ENCODE measurements around the gene NHERF2.

The NHERF2 gene

DNA sequence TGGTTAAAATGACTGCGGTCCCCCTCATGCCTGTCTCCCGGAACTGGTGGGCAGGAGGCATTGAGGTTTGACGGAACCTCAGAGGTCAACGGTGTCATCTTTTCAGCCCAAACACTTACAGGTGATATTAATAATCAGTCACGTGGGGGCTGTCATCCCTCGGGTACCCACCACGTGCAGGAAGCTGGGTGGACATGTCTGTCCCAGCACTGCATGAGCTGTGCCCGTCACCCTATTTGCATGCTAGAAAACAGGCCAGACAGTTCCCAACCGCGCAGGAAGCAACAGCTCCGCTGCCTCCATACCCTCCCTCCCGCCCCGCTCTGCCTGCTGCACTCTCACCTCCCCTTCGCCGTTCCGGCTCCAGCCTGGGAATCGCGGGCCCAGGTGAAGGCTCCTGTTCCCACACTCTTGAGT lies 35.6 kb upstream of the NHERF2 start:
- DNase-seq: peak; percentile 32 to 42

DNA sequence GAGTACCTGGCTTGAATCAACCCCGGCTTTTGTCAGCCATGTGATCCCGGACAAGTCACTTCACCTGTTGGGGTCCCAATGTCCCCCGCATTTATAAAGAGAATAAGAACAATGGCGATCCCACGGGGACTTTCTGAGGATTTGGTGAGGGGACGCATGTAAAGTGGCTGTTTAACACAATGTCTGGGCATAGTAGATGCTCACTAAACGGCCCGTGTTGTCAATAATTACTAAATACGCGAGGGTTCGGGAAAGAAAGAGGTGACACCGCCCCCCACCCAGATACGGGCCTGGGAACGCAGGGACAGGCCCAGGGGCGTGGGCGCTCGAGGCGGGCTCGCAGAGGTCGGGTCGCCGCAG lies 35.1 kb upstream of the NHERF2 start:
- DNase-seq: no peak

DNA sequence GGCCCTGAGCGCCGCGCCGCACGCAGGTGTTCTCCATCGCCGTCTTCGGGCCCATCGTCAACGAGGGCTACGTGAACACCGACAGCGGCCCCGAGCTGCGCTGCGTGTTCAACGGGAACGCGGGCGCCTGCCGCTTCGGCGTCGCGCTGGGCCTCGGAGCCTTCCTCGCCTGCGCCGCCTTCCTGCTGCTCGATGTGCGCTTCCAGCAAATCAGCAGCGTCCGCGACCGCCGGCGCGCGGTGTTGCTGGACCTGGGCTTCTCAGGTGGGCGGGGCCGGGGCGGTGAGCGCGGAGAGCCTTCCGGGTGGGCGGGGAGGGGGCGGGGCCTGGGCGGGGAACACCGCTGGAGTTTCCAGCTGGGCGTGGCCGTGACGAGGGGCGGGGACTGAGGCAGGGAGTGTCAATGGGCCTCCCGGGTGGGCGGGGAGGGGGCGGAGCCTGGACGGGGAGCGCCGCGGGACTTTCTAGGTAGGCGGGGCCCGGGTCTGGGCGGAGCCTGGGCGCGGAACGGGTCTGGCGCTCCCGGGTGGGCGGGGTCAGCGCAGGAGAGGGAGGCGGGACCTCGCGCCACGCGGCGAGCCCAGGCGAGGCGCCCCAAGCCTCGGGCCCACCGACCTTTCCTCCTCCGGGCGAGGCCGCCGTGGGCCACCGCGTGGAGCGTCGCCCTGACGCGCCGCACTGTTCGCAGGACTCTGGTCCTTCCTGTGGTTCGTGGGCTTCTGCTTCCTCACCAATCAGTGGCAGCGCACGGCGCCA lies 34.6 kb upstream of the NHERF2 start:
- peak; percentile 99 for DNase-seq

DNA sequence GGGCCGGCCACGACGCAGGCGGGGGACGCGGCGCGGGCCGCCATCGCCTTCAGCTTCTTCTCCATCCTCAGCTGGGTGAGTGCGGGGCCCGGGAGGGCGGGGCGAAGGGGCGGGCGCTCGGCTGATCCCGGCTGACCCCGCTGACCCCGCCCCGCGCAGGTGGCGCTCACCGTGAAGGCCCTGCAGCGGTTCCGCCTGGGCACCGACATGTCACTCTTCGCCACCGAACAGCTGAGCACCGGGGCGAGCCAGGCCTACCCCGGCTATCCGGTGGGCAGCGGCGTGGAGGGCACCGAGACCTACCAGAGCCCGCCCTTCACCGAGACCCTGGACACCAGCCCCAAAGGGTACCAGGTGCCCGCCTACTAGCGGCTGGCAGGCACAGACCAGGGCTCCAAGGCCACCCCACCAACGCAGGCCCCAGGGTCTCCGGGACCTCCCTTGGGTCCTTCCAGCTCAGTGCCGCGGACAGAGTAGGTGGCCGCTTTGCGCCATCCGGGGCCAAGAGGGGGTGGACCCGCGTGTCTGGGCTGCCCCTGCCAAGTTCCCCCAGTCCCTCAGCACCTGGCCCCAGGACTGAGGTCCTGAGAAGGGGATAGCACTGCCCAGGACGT lies 33.9 kb upstream of the NHERF2 start:
- DNase-seq: no peak

DNA sequence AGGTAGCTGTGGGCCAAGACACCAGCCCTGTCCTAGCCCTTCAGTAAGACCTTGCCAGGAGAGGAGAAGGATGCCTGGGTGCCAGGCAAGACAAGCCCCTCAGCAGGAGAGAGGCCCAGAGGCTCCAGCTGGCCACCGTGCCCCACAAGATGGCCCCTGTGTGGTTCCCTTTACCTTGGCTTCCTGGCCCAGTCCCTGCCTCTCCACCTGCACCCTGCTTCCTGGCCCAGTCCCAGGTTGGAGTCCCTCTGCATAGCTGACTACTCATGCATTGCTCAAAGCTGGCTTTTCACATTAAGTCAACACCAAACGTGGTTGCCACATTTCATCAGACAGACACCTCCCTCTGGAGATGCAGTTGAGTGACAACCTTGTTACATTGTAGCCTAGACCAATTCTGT lies 33.0 kb upstream of the NHERF2 start:
- DNase-seq: no peak

DNA sequence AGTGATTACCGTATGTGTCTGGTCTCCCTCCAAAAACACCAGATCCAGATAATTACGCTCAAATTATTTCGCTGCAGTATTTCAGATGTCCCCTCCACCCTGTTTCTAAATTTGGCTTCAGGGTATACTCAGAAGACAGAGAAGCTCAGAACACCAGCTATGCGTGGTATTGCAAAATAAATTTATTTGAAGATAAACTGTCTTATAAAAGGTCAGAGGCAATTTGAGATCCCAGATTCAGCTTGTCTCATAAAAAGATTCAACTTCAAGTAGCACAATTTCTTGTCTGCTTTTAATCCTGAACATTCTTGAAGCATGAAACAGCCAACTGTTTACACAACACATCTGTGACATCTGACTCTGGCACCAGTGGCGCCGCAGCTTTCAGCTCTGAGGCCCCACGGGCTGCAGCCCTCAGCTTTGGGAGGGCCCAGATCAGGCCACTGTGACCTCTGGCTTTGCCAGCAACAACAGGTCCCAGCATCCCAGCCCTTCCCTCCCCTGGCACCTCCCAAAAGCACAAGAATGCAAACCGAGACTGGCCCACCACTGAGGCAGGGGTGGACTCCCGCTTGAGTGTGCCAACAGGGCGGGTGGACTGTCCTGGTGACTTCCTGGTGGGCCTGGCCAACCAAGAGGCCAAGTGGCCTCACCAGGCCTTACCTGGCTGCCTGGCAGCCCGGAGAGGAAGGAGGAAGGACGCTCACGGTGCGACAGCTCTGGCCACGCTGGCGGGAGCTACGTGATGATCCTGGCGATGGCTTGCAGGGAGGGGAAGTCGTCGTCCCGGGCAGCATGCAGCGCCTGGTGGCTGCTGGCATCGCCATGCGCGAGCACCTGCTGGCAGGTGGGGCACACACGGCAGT lies 29.0 kb upstream of the NHERF2 start:
- no peak for DNase-seq

DNA sequence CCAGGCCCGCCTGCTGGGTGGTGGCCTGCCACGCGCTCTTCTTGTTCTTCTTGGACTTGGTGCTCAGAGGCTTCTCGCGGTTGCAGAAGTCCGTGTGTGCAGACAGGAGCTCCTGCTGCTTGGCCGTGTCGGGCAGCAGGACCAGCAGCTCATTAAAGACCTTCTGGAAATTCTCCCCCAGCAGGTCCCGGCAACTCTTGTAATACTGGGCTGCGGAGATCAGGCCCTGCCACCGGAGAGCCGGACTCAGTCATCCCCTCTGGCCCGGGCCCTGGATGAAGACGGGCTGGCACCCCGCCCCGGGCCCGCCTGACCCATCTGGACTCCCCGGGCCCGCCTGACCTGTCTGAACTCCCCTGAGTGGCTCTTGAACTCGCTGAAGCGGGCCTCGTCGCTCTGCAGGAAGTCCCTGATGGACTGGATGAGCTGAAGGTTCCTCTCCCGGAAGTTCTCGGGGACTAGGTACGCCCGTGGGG lies 28.3 kb upstream of the NHERF2 start:
- no peak for DNase-seq

DNA sequence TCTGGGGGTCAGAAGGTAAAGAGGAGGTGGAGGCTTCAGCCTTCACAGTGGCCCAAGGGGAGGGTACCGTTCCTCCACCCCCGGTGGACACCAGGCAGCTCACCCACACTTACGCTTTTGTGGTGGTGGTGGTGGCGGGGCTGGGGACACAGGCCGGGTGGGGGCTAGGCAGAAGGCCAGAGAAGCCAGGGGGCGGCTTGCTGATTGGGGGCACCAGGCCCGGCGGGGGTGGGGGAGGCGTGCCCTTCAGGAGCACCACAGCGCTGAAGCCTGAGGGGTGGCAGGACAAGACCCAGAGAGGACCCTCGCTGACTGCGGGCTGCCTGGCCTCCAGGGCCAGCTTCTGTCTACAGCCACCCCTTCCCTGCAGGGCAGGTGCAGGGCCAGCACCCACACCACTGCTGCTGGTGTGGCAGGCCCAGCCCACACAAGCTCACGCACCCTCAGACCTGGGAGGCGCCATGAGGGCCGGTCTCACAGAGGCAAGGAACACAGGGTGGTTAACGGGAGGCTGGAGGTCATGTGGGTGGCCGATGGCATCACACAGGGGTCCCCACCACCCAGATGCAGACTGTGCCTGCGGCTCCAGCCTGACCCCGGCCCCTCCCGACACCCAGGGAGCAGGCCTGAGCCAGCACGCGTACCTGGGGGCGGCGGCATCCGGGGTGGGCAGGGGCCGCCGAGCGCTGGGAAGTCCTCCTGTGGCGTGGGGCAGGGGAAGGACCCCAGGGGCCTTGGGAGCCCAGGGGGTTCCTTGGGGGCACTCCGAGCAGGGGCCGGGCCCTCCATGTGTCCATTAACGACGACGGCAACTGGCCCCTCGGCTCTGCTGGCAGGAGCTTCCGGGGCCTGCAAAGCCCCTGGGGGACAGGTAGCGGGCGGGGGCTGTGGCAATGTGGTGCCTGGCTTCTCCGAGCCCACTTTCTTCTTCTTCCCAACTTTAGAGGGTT lies 27.6 kb upstream of the NHERF2 start:
- DNase-seq: no peak

DNA sequence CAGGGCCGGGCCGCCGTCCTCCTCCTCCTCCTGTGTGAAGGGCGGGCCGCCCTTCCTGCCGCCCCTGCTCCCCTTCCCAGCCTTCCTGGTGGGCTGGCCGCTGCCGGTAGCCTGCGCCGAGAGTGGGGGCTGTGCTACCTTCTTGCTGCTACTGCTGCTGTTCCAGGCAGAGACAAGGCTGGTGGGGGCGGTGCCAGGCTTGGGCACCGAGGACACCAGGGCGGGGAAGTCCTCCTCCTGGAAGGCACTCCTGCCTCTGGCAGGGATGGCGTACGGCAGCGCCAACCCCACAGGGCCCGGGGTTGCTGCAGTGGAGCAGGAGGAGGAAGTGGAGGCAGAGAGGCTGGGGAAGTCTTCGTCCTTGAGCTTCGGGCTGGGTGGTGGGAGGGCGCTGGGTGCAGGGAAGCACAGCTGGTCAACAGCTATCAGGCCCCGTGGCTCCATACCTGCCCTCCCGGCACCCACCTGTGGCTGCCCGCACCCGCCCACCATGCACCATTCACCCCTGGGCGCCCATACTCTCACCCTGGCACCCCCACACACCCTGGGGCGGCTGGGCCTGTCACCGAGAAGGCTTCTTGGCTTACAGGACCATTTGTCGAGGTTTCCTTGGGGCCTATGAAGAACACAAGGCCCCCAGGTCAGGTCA lies 26.7 kb upstream of the NHERF2 start:
- DNase-seq: no peak

DNA sequence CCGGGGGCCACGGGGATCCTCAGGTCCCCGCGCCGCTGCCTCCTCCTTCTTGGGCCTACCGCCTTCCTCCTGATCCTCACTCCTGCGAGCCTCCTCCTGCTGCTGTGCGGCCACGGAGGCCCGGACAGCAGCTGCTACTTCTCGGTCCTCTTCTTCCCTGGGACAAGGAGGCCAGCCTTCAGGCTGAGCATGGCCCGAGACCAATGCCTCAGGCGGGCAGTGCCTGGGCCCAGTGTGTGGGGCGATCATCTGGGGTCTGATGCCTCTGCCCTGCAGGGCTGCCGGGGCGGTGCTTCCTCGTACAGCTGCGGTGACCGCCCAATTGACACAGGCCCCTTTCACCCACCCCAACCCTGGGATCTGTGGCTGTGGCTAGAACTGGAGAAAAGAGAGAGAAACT lies 25.7 kb upstream of the NHERF2 start:
- no peak for DNase-seq

DNA sequence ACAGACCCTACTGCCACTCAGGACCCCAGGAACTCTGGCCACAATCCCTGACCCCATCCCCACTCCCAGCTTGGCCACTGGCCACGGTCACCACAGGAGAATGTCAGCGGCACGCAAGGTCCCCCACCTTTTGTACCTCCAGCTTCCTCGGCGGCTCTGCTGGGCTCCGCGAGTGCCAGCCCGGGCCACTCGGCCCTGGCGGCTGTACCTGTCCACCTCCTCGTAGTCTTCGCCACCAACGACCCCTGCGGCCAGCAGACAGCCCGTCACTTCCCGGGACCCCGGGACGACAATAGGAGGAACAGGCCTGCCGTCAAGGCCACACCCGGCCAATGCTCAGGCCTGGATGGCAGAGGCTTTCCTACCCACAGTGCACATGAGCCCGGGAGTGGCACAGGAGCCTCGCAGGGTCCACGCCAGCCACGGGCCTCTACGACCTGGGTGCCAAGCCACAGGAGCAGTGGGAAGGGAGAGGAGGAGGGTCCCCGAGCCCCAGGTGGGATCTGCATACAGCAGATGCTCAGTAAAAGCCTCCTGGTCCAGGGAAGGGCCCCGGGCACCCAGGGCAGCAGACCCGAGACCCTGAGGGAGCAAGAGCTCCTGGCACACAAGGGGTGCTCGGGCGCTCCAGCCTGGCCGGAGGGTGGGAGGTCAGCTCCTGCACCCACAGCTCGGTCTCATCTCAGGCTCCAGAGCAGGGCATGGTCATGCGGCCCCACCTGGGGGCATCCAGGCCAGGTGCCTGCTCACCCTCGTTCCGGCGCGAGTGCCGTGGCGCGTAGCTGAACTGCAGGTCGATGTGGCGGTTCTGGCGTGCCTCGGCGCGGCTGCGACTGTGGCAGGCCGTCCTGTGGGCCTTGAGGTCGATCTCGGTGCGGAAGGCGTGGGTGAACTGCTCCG lies 25.0 kb upstream of the NHERF2 start:
- no peak for DNase-seq

DNA sequence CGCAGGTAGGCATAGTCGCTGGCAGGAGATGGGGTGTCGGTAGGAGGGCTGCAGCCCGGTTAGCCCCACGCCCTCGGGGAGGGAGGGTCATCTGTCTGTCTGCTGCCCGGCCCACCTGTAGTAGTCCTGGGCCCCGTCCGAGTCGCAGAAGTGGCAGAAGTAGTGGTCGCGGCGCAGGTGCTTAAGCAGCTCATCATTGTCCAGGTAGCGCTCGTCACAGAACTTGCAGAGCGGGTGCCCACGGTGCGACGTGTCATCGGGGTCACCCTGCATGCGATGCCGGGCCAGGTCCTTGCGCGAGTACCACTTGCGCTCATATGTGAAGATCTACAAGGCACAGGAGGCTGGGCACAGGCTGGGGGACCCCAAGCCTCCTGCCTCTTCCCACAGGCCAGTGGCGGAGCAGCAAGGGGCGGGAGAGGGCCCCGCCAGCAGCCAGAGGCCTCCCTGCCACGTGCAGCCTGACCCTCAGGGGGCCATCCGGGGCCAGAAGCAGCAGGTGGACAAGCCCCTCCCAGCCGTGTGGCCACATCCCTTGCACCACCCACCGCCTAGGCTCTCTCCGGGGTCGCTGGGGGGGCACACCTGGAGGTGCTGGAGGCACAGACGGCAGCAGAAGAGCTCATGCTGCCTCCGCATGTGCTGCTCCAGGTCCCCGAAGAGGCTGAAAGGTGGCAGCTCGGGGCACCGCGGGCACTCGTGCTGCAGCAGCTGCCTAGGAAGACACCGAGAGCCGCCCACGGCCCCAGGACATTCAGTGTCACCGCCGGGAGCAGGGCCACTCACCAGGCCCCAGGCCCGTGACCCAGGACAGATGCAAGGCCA lies 24.1 kb upstream of the NHERF2 start:
- DNase-seq: no peak

DNA sequence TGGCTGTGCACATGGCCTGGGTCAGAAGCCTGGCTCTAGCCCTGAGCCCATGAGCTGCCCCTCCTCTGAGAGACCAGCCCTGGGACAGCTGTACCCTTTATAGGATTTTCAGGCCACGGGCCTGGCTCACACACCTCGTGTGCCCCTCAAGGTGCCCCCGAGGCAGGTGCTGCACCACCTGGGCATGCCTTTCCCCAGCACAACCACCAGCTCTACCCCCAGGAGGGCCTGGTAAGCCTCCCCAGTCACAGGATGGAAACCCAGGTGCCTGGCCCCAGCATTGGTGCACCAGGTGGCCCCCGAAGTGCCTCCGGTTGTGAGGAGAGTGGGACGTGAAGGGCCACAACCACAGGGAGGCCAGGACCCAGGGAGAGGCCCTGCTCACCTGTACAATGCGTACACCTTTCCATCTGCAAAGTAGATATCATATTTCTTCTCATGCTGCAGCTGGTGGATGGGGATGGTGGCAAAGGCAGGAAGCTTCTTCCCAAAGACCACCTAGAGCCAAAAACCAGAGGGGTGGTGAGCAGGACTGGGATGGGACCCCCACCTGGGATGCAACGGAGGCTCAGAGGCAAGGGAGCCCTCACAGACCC lies 23.4 kb upstream of the NHERF2 start:
- DNase-seq: no peak

DNA sequence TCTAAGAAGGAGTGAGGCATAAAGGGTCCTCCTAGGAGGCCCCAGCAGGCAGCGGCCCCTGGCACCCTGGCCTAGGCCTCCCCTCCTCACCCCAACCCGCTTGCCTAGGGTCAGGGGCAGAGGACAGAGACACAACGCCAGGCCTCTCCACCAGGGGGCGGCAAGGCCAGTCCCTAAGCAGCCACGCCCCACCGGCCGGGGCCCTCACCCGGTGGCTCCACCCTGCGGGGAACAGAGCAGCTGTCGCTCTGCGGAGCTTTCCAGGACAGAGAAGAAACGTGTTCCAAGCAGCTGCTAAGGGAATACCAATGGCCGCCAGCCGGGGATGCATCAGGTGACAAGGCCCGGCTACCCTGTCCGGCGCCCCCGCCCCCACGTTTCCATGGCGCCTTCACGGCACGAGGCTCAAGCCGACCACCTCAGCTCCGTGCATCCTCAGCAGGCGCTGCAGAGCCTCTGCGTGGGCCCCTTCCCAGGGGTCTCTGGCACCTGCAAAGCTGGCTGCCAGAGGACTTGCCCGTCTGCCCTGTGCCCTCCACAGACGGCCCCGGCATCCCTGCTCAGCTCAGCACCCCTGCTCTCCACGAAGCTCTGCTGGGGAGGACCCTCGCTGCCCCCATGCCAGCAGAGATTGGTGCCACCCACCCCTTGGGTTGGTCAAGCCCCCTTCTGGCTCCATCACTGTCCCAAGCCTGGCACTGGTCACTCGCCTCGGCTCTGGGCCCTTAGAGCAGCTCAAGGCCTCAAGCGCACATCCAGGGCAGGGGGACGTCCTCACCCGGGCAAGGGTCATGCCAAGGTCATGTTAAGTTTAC lies 22.7 kb upstream of the NHERF2 start:
- DNase-seq: peak; percentile 82 to 84

DNA sequence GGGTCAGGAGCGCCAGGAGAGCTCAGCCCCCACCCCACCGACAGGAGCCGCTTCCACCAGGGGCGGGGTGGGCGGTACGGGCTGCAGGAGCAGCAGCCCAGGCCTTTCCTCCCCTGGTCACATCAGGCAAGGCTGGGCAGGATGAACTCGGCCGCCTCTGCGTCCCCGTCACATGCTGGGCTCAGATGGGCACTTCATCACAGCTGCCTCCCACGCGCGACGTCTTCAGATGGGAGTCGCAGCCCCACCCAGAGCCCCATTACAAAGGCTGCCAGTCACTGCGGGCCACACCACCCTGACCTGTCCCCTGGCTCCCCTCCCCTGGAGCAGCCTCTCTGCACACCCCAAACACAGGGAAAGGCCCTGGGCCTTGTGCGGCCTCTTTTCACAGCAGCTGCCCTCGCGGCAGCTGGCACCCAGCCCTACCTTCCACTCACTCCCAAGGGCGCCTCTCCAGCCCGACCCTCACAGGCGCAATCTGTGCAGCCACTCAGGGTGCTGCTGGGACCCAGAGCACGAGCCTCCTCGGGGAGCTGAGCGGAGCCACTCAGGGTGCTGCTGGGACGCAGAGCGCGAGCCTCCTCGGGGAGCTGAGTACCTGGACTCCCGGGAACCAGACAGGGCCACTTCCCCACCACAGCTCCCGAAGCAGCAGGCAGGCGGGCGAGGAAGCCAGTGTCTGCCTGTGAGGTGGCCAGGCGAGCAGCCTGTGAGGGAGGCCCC lies 21.7 kb upstream of the NHERF2 start:
- no peak for DNase-seq

DNA sequence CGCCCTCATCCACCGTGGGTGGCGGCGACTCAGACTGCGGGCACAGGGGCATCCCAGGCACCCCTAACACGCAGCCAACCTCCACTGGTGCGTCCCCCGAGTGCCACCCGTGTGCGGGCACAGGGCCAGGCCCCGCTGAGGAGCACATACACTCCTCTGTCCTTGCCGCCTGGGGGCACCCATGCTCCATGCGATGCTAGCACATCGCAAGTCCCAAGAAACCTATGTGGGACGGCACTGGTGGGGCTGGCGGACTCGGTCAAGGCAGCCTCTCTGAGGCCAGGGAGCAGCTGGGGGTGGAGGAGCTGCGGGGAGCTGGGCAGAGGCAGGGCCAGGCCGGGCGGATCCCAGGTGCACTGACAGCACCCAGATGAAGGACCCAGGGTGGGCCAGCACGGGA lies 21.1 kb upstream of the NHERF2 start:
- DNase-seq: no peak

DNA sequence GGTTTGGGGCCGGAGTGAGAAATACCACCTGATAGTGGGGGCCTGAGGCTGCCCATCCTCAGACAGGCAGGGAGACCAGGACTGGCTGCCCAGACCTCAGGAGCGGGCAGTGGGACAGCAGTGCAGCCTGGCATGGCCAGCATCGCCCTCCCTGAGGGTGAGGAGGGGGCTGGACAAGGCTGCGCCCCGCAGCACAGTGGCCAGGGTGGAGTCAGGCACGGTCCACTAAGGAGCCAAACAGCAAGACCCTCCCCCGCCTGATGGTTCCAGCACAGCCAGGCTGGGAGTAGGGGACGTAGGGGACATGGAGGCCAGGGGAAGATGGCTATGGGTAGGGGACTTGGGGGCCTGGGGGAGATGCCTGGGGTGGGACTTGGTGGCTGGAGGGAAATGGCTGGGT lies 20.4 kb upstream of the NHERF2 start:
- DNase-seq: no peak
